Neural cell (in vitro differentiated cells): ENCODE data around the gene RNASEL. TPM values are rescaled to one million over a fixed set of nuclear protein-coding genes. Genes with fewer than 3 reads are reported as not detected.

ENCODE experiments used
- H2AFZ ChIP-seq: fragments of 200-600, 300-800 bp; sonication (generic), shearing (Covaris generic); 2 replicates; pipeline ENCODE4 v1.6.0; 2014; ENCODE audit warnings: low read depth, mild to moderate bottlenecking, antibody characterized with exemption, low read length, moderate library complexity
- H3F3A ChIP-seq: fragments of 200-600 bp; shearing (Covaris generic); 2 replicates; pipeline ENCODE4 v1.6.1; 2016; ENCODE audit warnings: mild to moderate bottlenecking, moderate library complexity, mixed read lengths, antibody characterized with exemption, low read length; ENCODE audit not compliant: insufficient read depth, poor library complexity, severe bottlenecking
- H3K27ac ChIP-seq: fragments of 200-600, 300-800 bp; sonication (generic), shearing (Covaris generic); 2 replicates; pipeline ENCODE4 v1.5.1; 2014; ENCODE audit warnings: mild to moderate bottlenecking, low read length, moderate library complexity
- H3K27me3 ChIP-seq: fragments of 300-800, 200-600 bp; sonication (generic), shearing (Covaris generic); 2 replicates; pipeline ENCODE4 v1.6.0; 2014; ENCODE audit warnings: mild to moderate bottlenecking, low read depth, low read length, moderate library complexity; ENCODE audit not compliant: insufficient read depth
- H3K36me3 ChIP-seq: fragments of 300-800, 200-600 bp; sonication (generic), shearing (Covaris generic); 2 replicates; pipeline ENCODE4 v1.5.1; 2014; ENCODE audit warnings: mild to moderate bottlenecking, antibody characterized with exemption, low read length, moderate library complexity; ENCODE audit not compliant: insufficient read depth
- H3K4me2 ChIP-seq: fragments of 300-800, 200-600 bp; sonication (generic), shearing (Covaris generic); 2 replicates; pipeline ENCODE4 v1.6.0; 2014; ENCODE audit warnings: mild to moderate bottlenecking, low read length
- H3K4me3 ChIP-seq: fragments of 300-800, 200-600 bp; sonication (generic), shearing (Covaris generic); 2 replicates; pipeline ENCODE4 v1.5.1; 2014; ENCODE audit warnings: mild to moderate bottlenecking, low read length, moderate library complexity
- H3K79me2 ChIP-seq: fragments of 200-600 bp; shearing (Covaris generic); replicated peaks from 2 replicates; pipeline ENCODE4 v1.6.0; 2014; ENCODE audit warnings: mild to moderate bottlenecking, low read length, moderate library complexity; ENCODE audit not compliant: insufficient read depth
- H3K9ac ChIP-seq: fragments of 300-800, 200-600 bp; sonication (generic), shearing (Covaris generic); 2 replicates; pipeline ENCODE4 v1.6.1; 2016; ENCODE audit warnings: mild to moderate bottlenecking, low read length, mixed read lengths
- H3K9me2 ChIP-seq: fragments of 200-600 bp; shearing (Covaris generic); 2 replicates; pipeline ENCODE4 v1.6.1; 2016; ENCODE audit warnings: mild to moderate bottlenecking, low read length, mixed read lengths; ENCODE audit not compliant: insufficient read depth
- H3K9me3 ChIP-seq: fragments of 200-600, 300-800 bp; sonication (generic), shearing (Covaris generic); 2 replicates; pipeline ENCODE4 v1.6.1; 2016; ENCODE audit warnings: mild to moderate bottlenecking, mixed run types, low read length, moderate library complexity, mixed read lengths
- H4K20me1 ChIP-seq: fragments of 200-600 bp; shearing (Covaris generic); 2 replicates; pipeline ENCODE4 v1.6.1; 2016; ENCODE audit warnings: mild to moderate bottlenecking, mixed run types; ENCODE audit not compliant: insufficient read depth
- EP300 ChIP-seq: fragments of 450-650 bp; conservative IDR thresholded peaks from 2 replicates; pipeline ENCODE4 v1.6.1; 2014; ENCODE audit warnings: antibody characterized with exemption, mild to moderate bottlenecking, moderate library complexity; ENCODE audit not compliant: poor library complexity, severe bottlenecking
- EZH2 ChIP-seq: fragments of 200-600, 300-800 bp; shearing (Covaris generic), sonication (generic); IDR thresholded peaks from 2 replicates; pipeline ENCODE4 v1.6.1; 2014; ENCODE audit warnings: antibody characterized with exemption, low read length, borderline replicate concordance, mild to moderate bottlenecking; ENCODE audit not compliant: insufficient read depth, poor library complexity, severe bottlenecking
- MXI1 ChIP-seq: fragments of 450-650 bp; conservative IDR thresholded peaks from 2 replicates; pipeline ENCODE4 v1.6.1; 2014; ENCODE audit warnings: antibody characterized with exemption, mild to moderate bottlenecking; ENCODE audit not compliant: poor library complexity, severe bottlenecking
- POLR2AphosphoS5 ChIP-seq: IDR thresholded peaks from 2 replicates; pipeline ENCODE4 v1.6.1; 2012
- RAD21 ChIP-seq: fragments of 450-650 bp; conservative IDR thresholded peaks from 2 replicates; pipeline ENCODE4 v1.6.1; 2014; ENCODE audit warnings: antibody characterized with exemption, mild to moderate bottlenecking, moderate library complexity
- SMC3 ChIP-seq: fragments of 450-650 bp; conservative IDR thresholded peaks from 2 replicates; pipeline ENCODE4 v1.6.1; 2014; ENCODE audit warnings: antibody characterized with exemption, mild to moderate bottlenecking, moderate library complexity; ENCODE audit not compliant: poor library complexity
- TAF1 ChIP-seq: IDR thresholded peaks from 2 replicates; pipeline ENCODE4 v1.6.1; 2012; ENCODE audit warnings: low read depth
- polyA plus RNA-seq: library from polyadenylated mRNA; depleted of rRNA; stranded (reverse); fragments of >200 nt; gene quantifications from 2 replicates; pipeline ENCODE4 v1.2.3, GENCODE V29; 2014
- TF ChIP-seq, protein P1 (sequence below): fragments of 450-650 bp; IDR thresholded peaks from 2 replicates; pipeline ENCODE4 v1.5.1; 2014; ENCODE audit warnings: antibody characterized with exemption, mild to moderate bottlenecking, moderate library complexity; ENCODE audit not compliant: poor library complexity, severe bottlenecking

The RNASEL gene
- polyA plus RNA-seq, 1 donor from 2014 or later = 0.47 TPM

DNA sequence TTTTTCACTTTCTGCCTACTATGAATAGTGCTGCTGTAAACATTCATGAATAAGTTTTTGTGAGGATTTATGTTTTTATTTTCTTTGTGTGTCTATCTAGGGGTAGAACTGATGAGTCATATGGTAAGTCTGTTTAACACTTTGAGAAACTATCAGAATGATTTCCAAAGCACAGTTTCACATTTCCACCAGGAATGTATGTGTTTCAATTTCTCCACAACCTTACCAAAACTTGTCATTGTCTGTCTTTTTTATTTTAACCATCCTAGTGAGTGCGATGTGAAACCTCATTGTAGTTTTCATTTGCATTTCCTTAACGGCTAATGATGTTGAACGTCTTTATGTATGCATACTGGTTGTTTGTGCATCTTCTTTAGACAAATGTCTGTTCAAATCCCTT, 23.5 kb downstream of the RNASEL start:
- TF ChIP-seq RAD21 = no peak
- TF ChIP-seq POLR2AphosphoS5 = no peak
- TF ChIP-seq EP300 = no peak
- H3K4me3 ChIP-seq = no peak overlapping the region
- H3K9me3 ChIP-seq = no peaks in the 10 kb centered on the region
- no peak overlapping the region for H2AFZ ChIP-seq
- no peak overlapping the region for H3K27ac ChIP-seq
- H3K27me3 ChIP-seq = no peaks in the 10 kb centered on the region
- no peaks in the 10 kb centered on the region for H3F3A ChIP-seq
- H3K79me2 ChIP-seq = no peaks in the 10 kb centered on the region
- H3K9me2 ChIP-seq = no peaks in the 10 kb centered on the region
- no peaks in the 10 kb centered on the region for H4K20me1 ChIP-seq
- no peaks in the 10 kb centered on the region for H3K36me3 ChIP-seq
- no peak overlapping the region for H3K9ac ChIP-seq
- no peak overlapping the region for H3K4me2 ChIP-seq

DNA sequence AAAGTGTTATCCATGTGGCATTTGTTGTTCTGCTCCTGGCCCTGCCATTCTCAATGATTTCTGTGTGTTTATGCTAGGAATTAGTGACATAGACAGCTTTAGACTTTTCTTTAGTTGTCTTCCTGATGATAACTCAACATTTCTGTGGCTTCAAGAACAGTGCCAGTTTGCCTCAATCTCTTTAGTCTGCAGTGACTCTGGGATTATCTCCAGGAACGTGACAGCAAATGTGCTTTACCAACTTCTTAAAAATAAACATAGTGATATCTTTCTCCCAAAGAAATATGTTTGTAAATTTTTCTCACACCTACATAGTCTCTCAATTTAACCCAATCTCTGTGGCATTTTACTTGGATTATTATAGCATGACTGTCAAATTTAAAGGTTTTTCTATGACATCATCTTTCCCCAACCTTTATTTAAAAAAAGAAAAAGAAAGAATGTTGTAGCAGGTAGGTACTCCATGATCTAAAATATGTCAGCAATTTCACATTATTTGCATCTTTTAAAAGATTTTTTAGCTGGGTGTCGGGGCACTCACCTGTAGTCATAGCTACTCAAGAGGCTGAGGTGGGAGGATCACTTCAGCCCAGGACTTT, 24.6 kb downstream of the RNASEL start:
- Histone ChIP-seq H3K4me3 (no peak overlapping the region), H4K20me1 (no peaks in the 10 kb centered on the region), H3F3A (no peaks in the 10 kb centered on the region), H3K27me3 (no peaks in the 10 kb centered on the region), H3K4me2 (no peak overlapping the region), H3K36me3 (no peaks in the 10 kb centered on the region), H3K9me3 (no peaks in the 10 kb centered on the region), H3K9ac (no peak overlapping the region), H2AFZ (no peak overlapping the region), H3K27ac (no peak overlapping the region), H3K9me2 (no peaks in the 10 kb centered on the region), H3K79me2 (no peaks in the 10 kb centered on the region)
- TF ChIP-seq MXI1 = no peak
- no peak for TF ChIP-seq EZH2

DNA sequence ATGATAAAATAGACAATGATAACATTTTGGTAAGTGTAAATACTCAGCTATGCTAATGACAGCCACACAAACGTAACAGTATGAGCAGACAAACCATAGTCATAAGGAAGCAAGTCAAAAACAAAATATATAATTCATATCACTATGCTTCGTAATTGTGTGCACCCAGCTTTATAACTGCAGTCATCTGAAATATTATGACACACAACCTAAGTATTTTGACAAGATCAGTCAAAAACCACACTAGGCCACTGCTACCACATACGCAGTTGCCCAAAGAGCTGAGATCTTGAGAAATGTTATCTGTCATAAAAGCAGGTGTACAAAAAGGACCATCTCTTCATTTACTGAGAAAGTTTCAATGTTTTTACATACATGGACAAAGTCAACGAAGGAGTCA, 26.0 kb downstream of the RNASEL start:
- Histone ChIP-seq H3K9ac (no peak overlapping the region), H3K36me3 (no peaks in the 10 kb centered on the region)
- TF ChIP-seq, protein P1, sequence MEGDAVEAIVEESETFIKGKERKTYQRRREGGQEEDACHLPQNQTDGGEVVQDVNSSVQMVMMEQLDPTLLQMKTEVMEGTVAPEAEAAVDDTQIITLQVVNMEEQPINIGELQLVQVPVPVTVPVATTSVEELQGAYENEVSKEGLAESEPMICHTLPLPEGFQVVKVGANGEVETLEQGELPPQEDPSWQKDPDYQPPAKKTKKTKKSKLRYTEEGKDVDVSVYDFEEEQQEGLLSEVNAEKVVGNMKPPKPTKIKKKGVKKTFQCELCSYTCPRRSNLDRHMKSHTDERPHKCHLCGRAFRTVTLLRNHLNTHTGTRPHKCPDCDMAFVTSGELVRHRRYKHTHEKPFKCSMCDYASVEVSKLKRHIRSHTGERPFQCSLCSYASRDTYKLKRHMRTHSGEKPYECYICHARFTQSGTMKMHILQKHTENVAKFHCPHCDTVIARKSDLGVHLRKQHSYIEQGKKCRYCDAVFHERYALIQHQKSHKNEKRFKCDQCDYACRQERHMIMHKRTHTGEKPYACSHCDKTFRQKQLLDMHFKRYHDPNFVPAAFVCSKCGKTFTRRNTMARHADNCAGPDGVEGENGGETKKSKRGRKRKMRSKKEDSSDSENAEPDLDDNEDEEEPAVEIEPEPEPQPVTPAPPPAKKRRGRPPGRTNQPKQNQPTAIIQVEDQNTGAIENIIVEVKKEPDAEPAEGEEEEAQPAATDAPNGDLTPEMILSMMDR = no peak
- no peak for TF ChIP-seq SMC3
- TF ChIP-seq TAF1 = no peak
- no peak for TF ChIP-seq EP300
- no peak for TF ChIP-seq MXI1
- no peak for TF ChIP-seq RAD21

More for the DNA sequence above, 26.0 kb downstream of the RNASEL start:
- H3K4me2 ChIP-seq = no peak overlapping the region
- no peaks in the 10 kb centered on the region for H3K27me3 ChIP-seq
- H2AFZ ChIP-seq = no peak overlapping the region
- H3K79me2 ChIP-seq = no peaks in the 10 kb centered on the region
- H4K20me1 ChIP-seq = no peaks in the 10 kb centered on the region
- H3K9me3 ChIP-seq = no peaks in the 10 kb centered on the region
- no peaks in the 10 kb centered on the region for H3K9me2 ChIP-seq
- no peaks in the 10 kb centered on the region for H3F3A ChIP-seq
- H3K4me3 ChIP-seq = no peak overlapping the region
- H3K27ac ChIP-seq = no peak overlapping the region
